GM15510 (cell line): ENCODE results near the gene ZMYM4.

Experiments
- POLR2A ChIP-seq: IDR thresholded peaks from 3 replicates; pipeline ENCODE4 v1.6.1; 2011; ENCODE audit warnings: borderline replicate concordance; ENCODE audit not compliant: insufficient read length; ENCODE audit errors: extremely low read depth

Gene ZMYM4

GRCh38 chr1:35264871-35265270 lies 3.6 kb upstream of the ZMYM4 start:
- TF ChIP-seq POLR2A: no peak

GRCh38 chr1:35266306-35266705 lies 2.2 kb upstream of the ZMYM4 start:
- no peak for TF ChIP-seq POLR2A

GRCh38 chr1:35269201-35269988 lies 886 bp downstream of the ZMYM4 start:
- no peak for TF ChIP-seq POLR2A

GRCh38 chr1:35269989-35270289 lies 1.4 kb downstream of the ZMYM4 start:
- no peak for TF ChIP-seq POLR2A

- no peak for TF ChIP-seq POLR2A
These were observed 2.3 kb downstream of the ZMYM4 start for GRCh38 chr1:35270836-35271235.

GRCh38 chr1:35274197-35274596 lies 5.7 kb downstream of the ZMYM4 start:
- TF ChIP-seq POLR2A: no peak

GRCh38 chr1:35278886-35279554 lies 10.5 kb downstream of the ZMYM4 start:
- TF ChIP-seq POLR2A: no peak

- TF ChIP-seq POLR2A: no peak
These were observed 11.0 kb downstream of the ZMYM4 start for GRCh38 chr1:35279555-35279904.

- TF ChIP-seq POLR2A: no peak
These were observed 11.5 kb downstream of the ZMYM4 start for GRCh38 chr1:35280006-35280405.

GRCh38 chr1:35281565-35281964 lies 13.1 kb downstream of the ZMYM4 start:
- no peak for TF ChIP-seq POLR2A

- no peak for TF ChIP-seq POLR2A
These were observed 13.7 kb downstream of the ZMYM4 start for GRCh38 chr1:35282172-35282571.

GRCh38 chr1:35284852-35285251 lies 16.3 kb downstream of the ZMYM4 start:
- TF ChIP-seq POLR2A: no peak

GRCh38 chr1:35285771-35286606 lies 17.5 kb downstream of the ZMYM4 start:
- no peak for TF ChIP-seq POLR2A

- TF ChIP-seq POLR2A: no peak
These were observed 19.5 kb downstream of the ZMYM4 start for GRCh38 chr1:35287807-35288640.

GRCh38 chr1:35288761-35289160 lies 20.3 kb downstream of the ZMYM4 start:
- TF ChIP-seq POLR2A: no peak
